NT2/D1 (cell line): ENCODE data around the gene KLHL40.

Source experiments
- SUZ12 ChIP-seq: IDR thresholded peaks from 2 replicates; pipeline ENCODE4 v1.6.1; 2011; ENCODE audit not compliant: insufficient read length, insufficient read depth; ENCODE audit errors: extremely low read depth
- YY1 ChIP-seq: IDR thresholded peaks from 2 replicates; pipeline ENCODE4 v1.6.1; 2011; ENCODE audit not compliant: insufficient read length, insufficient read depth
- ZNF274 ChIP-seq: IDR thresholded peaks from 2 replicates; pipeline ENCODE4 v1.6.1; 2011; ENCODE audit warnings: mild to moderate bottlenecking, low read depth, low read length

DNA sequence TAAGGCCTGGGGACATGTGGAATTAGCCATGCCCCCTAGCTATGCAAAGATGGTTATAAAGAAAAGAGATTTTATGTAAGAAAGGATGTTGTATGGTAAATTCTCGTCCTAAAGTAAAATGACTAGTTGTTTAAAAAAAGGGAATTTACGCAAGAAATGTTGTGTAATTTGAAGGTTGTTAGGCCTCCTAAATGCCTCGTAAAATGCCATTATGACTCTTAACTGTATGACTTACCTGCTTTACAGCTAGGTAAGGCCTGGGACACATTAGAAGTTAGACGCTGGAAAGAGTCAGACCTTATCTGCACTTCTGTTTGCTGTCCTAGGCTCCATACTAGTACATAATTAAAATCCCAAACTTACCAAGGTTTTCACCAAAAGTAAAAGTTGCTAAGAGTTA lies 34.8 kb downstream of the KLHL40 start:
- TF ChIP-seq SUZ12 (no peak), YY1 (no peak), ZNF274 (no peak)
